Kidney (tissue), 14 donors: ENCODE results near the gene TRIO. TPM values are rescaled to one million over a fixed set of nuclear protein-coding genes. Genes with fewer than 3 reads are reported as not detected.

Experiments used
- DNase-seq, 5 donors: peaks; one replicate each; pipeline ENCODE4 v3.0.0-alpha.2; 2013 to 2020
- FAIRE-seq: peaks from 2 replicates; lab custom pipeline; 2012; peaks lifted over from hg19 to GRCh38; lab: Jason Lieb, UNC
- H3K27ac ChIP-seq, 2 donors: one replicate each; pipeline ENCODE4 v1.7.0; 2013; ENCODE audit warnings: low read depth in 2 of 2, low read length in 2 of 2, inconsistent platforms in 1 of 2
- H3K27me3 ChIP-seq: one replicate; pipeline ENCODE4 v1.7.1; 2013; ENCODE audit warnings: low read length, inconsistent platforms; ENCODE audit not compliant: control insufficient read depth, insufficient read depth
- H3K36me3 ChIP-seq, 3 donors: one replicate each; pipeline versions ENCODE4 v1.7.0 to v1.7.1; 2013; ENCODE audit warnings: low read length in 3 of 3, control low read depth in 1 of 3, inconsistent platforms in 1 of 3; ENCODE audit not compliant: insufficient read depth in 3 of 3, control insufficient read depth in 2 of 3
- H3K4me1 ChIP-seq, 3 donors: one replicate each; pipeline versions ENCODE4 v1.7.0 to v1.7.1; 2013; ENCODE audit warnings: low read length in 3 of 3, inconsistent platforms in 1 of 3, low read depth in 1 of 3; ENCODE audit not compliant: control insufficient read depth in 2 of 3, insufficient read depth in 2 of 3
- H3K4me3 ChIP-seq, 3 donors: one replicate each; pipeline versions ENCODE4 v1.7.0 to v1.8.1; 2013; ENCODE audit warnings: low read length in 3 of 3, control low read depth in 1 of 3, inconsistent platforms in 1 of 3
- H3K9ac ChIP-seq, 3 donors: one replicate each; pipeline versions ENCODE4 v1.7.0 to v1.7.1; 2013; ENCODE audit warnings: low read length in 3 of 3, control low read depth in 1 of 3, inconsistent platforms in 1 of 3
- H3K9me3 ChIP-seq, 3 donors: one replicate each; pipeline versions ENCODE4 v1.7.0 to v1.7.1; 2013; ENCODE audit warnings: low read length in 3 of 3, control low read depth in 1 of 3, inconsistent platforms in 1 of 3; ENCODE audit not compliant: control insufficient read depth in 2 of 3, insufficient read depth in 1 of 3
- intact Hi-C: fragments of 100-400 bp; cut with DNase I; formaldehyde crosslinking; loops from one replicate; pipeline ENCODE4 v1.11.1; 2022
- polyA plus RNA-seq: library from polyadenylated mRNA; stranded (reverse); fragments of 350-450 nt; fragmentation: Illumina TruSeq; extraction: RNeasy Lipid Tissue Mini Kit (QIAGEN cat#74804); gene quantifications from one replicate; pipeline ENCODE4 v1.2.3, GENCODE V29; 2014; ENCODE audit warnings: low read depth, low replicate concordance; ENCODE audit not compliant: insufficient read depth
- total RNA-seq: library from RNA; stranded (reverse); fragmentation: NEBNext Ultra II Directional; extraction: Animal tissue kit (Norgen Biotek cat#: 25700); gene quantifications from one replicate; pipeline ENCODE4 v1.2.1, GENCODE V29; 2021
- TF ChIP-seq, protein P1 (sequence below): IDR thresholded peaks from 3 replicates; pipeline ENCODE4 v1.5.1; 2012; ENCODE audit warnings: mild to moderate bottlenecking, moderate library complexity, borderline replicate concordance; ENCODE audit not compliant: insufficient read depth; ENCODE audit errors: extremely low read depth
- donor health status: control.
- donor health status: control.
- donor health status: control.
- donor health status: control.
- donor health status: control.
- donor health status: DM: yes; HTN: yes; CAD: no.
- donor health status: Normal renal cell carcinoma (clear cell type).

The TRIO gene
- total and polyA plus RNA-seq, 2 donors from 2014 or later = 9.5 to 149 TPM

DNA sequence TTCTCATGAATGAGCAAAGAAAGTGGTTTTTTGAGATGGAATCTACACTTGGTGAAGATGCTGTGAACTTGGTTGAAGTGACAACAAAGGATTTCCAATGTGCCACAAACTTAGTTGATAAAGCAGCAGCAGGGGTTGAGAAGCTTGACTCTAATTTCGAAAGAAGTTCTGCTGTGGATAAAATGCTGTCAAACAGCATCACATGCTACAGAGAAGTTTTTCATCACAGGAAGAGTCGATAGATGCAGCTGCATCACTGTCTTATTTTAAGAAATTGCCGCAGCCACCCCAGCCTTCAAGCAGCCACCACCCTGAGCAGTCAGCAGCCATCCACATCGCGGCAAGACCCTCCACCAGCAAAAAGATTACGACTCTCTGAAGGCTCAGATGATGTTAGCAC is 78.6 kb downstream of the TRIO start:
- H3K36me3 ChIP-seq = no peaks in the 10 kb centered on the region
- H3K4me1 ChIP-seq = peaks cover 3 to 34% (median 30%) of the 10 kb centered on the region in 3 donors
- TF ChIP-seq, protein P1, sequence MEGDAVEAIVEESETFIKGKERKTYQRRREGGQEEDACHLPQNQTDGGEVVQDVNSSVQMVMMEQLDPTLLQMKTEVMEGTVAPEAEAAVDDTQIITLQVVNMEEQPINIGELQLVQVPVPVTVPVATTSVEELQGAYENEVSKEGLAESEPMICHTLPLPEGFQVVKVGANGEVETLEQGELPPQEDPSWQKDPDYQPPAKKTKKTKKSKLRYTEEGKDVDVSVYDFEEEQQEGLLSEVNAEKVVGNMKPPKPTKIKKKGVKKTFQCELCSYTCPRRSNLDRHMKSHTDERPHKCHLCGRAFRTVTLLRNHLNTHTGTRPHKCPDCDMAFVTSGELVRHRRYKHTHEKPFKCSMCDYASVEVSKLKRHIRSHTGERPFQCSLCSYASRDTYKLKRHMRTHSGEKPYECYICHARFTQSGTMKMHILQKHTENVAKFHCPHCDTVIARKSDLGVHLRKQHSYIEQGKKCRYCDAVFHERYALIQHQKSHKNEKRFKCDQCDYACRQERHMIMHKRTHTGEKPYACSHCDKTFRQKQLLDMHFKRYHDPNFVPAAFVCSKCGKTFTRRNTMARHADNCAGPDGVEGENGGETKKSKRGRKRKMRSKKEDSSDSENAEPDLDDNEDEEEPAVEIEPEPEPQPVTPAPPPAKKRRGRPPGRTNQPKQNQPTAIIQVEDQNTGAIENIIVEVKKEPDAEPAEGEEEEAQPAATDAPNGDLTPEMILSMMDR = no peak
- no peak overlapping the region for H3K27ac ChIP-seq
- no peaks in the 10 kb centered on the region for H3K9me3 ChIP-seq
- FAIRE-seq (no peak), DNase-seq (no peak)
- intact Hi-C loops = no loop called here
- H3K27me3 ChIP-seq = no peaks in the 10 kb centered on the region
- H3K9ac ChIP-seq = no peak overlapping the region
- H3K4me3 ChIP-seq = no peak overlapping the region

DNA sequence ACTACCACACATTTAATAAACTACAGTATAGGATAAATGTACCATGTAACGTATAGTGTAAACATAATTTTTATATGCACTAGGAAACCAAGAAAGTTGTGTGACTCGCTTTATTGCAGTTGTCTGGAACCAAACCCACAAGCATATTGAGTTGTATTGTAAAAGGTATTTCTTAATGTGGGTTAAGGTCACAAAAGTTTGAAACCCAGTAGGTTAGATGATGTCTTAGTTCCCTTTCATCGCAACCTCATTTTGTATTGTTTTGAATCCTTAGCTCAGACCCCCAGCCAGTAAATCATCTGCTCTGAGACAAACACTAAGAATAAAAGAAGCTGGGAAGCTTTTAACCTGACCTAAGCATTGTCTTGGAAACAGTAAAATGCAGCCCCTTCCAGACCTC is 79.1 kb downstream of the TRIO start:
- H3K9ac ChIP-seq = no peak overlapping the region
- peaks cover 3 to 33% (median 28%) of the 10 kb centered on the region in 3 donors for H3K4me1 ChIP-seq
- H3K9me3 ChIP-seq = no peaks in the 10 kb centered on the region
- no peak overlapping the region for H3K4me3 ChIP-seq
- TF ChIP-seq, protein P1 = no peak
- H3K27me3 ChIP-seq = no peaks in the 10 kb centered on the region
- no peak for DNase-seq
- intact Hi-C loops = no loop called here
- no peak overlapping the region for H3K27ac ChIP-seq
- H3K36me3 ChIP-seq = no peaks in the 10 kb centered on the region
- no peak for FAIRE-seq

DNA sequence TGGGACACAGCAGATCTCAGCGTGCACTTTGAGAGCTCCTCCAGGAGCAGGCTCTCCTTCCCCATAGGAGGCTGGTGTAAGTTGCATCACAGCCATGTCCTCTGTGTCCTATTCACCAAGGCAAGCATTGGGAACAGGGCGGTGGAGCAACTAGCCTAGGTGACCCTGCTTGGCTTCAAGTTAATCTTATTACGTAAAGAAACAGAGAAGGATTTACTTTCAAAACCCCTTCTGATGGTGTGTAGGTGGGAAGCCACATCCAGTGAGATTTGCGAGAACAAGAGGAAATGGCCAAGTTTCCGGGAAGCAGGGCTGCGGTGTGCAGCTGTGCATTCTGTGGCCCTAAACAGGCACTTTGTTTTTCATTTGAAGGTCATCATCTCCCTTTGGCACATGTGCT is 80.2 kb downstream of the TRIO start:
- H3K27me3 ChIP-seq = no peaks in the 10 kb centered on the region
- peaks cover 3 to 30% (median 23%) of the 10 kb centered on the region in 3 donors for H3K4me1 ChIP-seq
- FAIRE-seq (no peak), DNase-seq (no peak)
- intact Hi-C loops = no loop called here
- no peak overlapping the region for H3K4me3 ChIP-seq
- TF ChIP-seq, protein P1 = no peak
- H3K36me3 ChIP-seq = no peaks in the 10 kb centered on the region
- H3K27ac ChIP-seq = no peak overlapping the region
- no peaks in the 10 kb centered on the region for H3K9me3 ChIP-seq
- H3K9ac ChIP-seq = no peak overlapping the region
